Cardiac atrium fibroblast (primary cell): Measurements from ENCODE around the gene GLIPR1L2. TPM values are rescaled to one million over a fixed set of nuclear protein-coding genes. Genes with fewer than 3 reads are reported as not detected.

Source experiments
- total RNA-seq: library from RNA; depleted of rRNA; stranded (reverse); fragments of >200 nt; gene quantifications from 2 replicates; pipeline ENCODE4 v1.2.3, GENCODE V29; 2015

GLIPR1L2 gene
- total RNA-seq: 0.18 and 15.6 TPM in 2 replicates

GRCh38 chr12:75390899-75391538 is at the start of gene GLIPR1L2:
Gene GLIPR1L2 (plus strand): TSS chr12:75391089. CDS start chr12:75391117, 28 bp downstream.

GRCh38 chr12:75480469-75480949 is 89.6 kb downstream of the GLIPR1L2 start, which contains the start of gene GLIPR1:
Gene GLIPR1 (plus strand): TSS chr12:75480755. CDS start chr12:75480881, 126 bp downstream.

Other genes with a start within 250 kb of the GLIPR1L2 start
- gene KCNC2, start 181.2 kb upstream of the GLIPR1L2 start, total RNA-seq: not detected in 2 replicates
- 0.16 and 0.36 TPM in 2 replicates for gene CAPS2, start 60.8 kb upstream of the GLIPR1L2 start, total RNA-seq
- gene GLIPR1L1, start 56.4 kb upstream of the GLIPR1L2 start, total RNA-seq: not detected in 2 replicates
- gene GLIPR1, start 89.7 kb downstream of the GLIPR1L2 start, total RNA-seq: 42.2 and 62.4 TPM in 2 replicates
- gene KRR1, start 120.5 kb downstream of the GLIPR1L2 start, total RNA-seq: 18.6 and 33.7 TPM in 2 replicates